NOMO-1 treated with DMSO at 0.1 percent for 48 hours (cell line): ENCODE measurements around the gene GREM2.

ENCODE experiments used
- DNase-seq: peaks from one replicate; lab custom pipeline; 2025; ENCODE audit not compliant: unreplicated experiment; lab: John Stamatoyannopoulos, UW

Gene GREM2

GRCh38 chr1:240562111-240562590 lies 49.8 kb downstream of the GREM2 start:
- no peak for DNase-seq

- no peak for DNase-seq
Observed at GRCh38 chr1:240559781-240560180, 52.2 kb downstream of the GREM2 start.

- no peak for DNase-seq
Observed at GRCh38 chr1:240555524-240555923, 56.4 kb downstream of the GREM2 start.

GRCh38 chr1:240553351-240553750 lies 58.6 kb downstream of the GREM2 start:
- no peak for DNase-seq

GRCh38 chr1:240539769-240540414 lies 72.1 kb downstream of the GREM2 start:
- DNase-seq: no peak

GRCh38 chr1:240538776-240539430 lies 73.1 kb downstream of the GREM2 start:
- no peak for DNase-seq

- DNase-seq: no peak
Observed at GRCh38 chr1:240533154-240533780, 78.7 kb downstream of the GREM2 start.

GRCh38 chr1:240528591-240528990 lies 83.4 kb downstream of the GREM2 start:
- no peak for DNase-seq

GRCh38 chr1:240527086-240527485 lies 84.9 kb downstream of the GREM2 start:
- no peak for DNase-seq

GRCh38 chr1:240526312-240526711 lies 85.6 kb downstream of the GREM2 start:
- no peak for DNase-seq

GRCh38 chr1:240524356-240525069 lies 87.4 kb downstream of the GREM2 start:
- DNase-seq: no peak

- DNase-seq: no peak
Observed at GRCh38 chr1:240522122-240522822, 89.7 kb downstream of the GREM2 start.

GRCh38 chr1:240517891-240518290 lies 94.1 kb downstream of the GREM2 start:
- DNase-seq: no peak

- no peak for DNase-seq
Observed at GRCh38 chr1:240516069-240516468, 95.9 kb downstream of the GREM2 start.

- no peak for DNase-seq
Observed at GRCh38 chr1:240515505-240515904, 96.5 kb downstream of the GREM2 start.

GRCh38 chr1:240511789-240512188 lies 100.2 kb downstream of the GREM2 start:
- no peak for DNase-seq

GRCh38 chr1:240508950-240509349 lies 103.0 kb downstream of the GREM2 start:
- DNase-seq: no peak

GRCh38 chr1:240508201-240508600 lies 103.8 kb downstream of the GREM2 start:
- DNase-seq: no peak

GRCh38 chr1:240506176-240506575 lies 105.8 kb downstream of the GREM2 start:
- DNase-seq: no peak

- no peak for DNase-seq
Observed at GRCh38 chr1:240503558-240503957, 108.4 kb downstream of the GREM2 start.

GRCh38 chr1:240503036-240503435 lies 108.9 kb downstream of the GREM2 start:
- no peak for DNase-seq
